ENCODE results near the gene ACOT8.

ACOT8 gene

DNA sequence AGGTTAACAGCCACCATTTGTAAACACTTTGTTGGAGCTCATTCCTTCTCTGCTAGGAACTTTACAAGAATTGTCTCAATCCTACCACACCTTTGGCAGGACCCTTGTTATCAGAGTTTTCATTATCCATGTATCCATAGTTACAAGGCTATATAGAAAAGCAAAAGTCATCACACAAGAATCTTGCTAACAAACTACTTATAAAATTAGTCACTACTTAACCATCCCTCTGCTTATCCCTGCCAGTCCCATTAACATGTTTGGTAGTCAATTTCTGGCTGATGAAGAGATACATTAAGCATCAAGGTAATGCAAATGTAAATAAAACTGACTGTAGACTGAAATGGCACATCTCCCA lies 10.6 kb upstream of the ACOT8 start:
- ChIA-PET CTCF (interaction anchor here (1.1 kb wide), 1 partner anchor 69 kb away, joined by 3 read pairs; no protein-coding TSS in a partner anchor), POLR2A (interaction anchor here (1.2 kb wide), 1 partner anchor 14 kb away, joined by 8 read pairs; the partner anchor contains the start of gene ZSWIM1)
- DNase-seq (ENCODE audit: extremely low spot score), result no peak
- TF ChIP-seq BHLHE40 (IDR thresholded peaks at IDR 0.05; ENCODE audit: borderline replicate concordance) (no peak), TARDBP (IDR thresholded peaks at IDR 0.05) (no peak), FOXK2 (IDR thresholded peaks at IDR 0.05) (no peak), ZNF384 (IDR thresholded peaks at IDR 0.05) (no peak), HDGF (IDR thresholded peaks at IDR 0.05; ENCODE audit: borderline replicate concordance) (no peak), FOXM1 (IDR thresholded peaks at IDR 0.05; ENCODE audit: borderline replicate concordance) (no peak), LEF1 (IDR thresholded peaks at IDR 0.05; ENCODE audit: borderline replicate concordance) (no peak), SP1 (IDR thresholded peaks at IDR 0.05) (no peak), NFRKB (IDR thresholded peaks at IDR 0.05) (no peak), L3MBTL2 (conservative IDR thresholded peaks at IDR 0.05) (no peak), SUZ12 (IDR thresholded peaks at IDR 0.05) (no peak), FOXA1 (IDR thresholded peaks at IDR 0.05) (no peak), ARNT (IDR thresholded peaks at IDR 0.05) (no peak), CTBP1 (IDR thresholded peaks at IDR 0.05; ENCODE audit: borderline replicate concordance) (no peak), ELF4 (IDR thresholded peaks at IDR 0.05) (no peak)
- TF ChIP-seq, protein P1, sequence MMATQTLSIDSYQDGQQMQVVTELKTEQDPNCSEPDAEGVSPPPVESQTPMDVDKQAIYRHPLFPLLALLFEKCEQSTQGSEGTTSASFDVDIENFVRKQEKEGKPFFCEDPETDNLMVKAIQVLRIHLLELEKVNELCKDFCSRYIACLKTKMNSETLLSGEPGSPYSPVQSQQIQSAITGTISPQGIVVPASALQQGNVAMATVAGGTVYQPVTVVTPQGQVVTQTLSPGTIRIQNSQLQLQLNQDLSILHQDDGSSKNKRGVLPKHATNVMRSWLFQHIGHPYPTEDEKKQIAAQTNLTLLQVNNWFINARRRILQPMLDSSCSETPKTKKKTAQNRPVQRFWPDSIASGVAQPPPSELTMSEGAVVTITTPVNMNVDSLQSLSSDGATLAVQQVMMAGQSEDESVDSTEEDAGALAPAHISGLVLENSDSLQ (IDR thresholded peaks at IDR 0.05), result no peak

DNA sequence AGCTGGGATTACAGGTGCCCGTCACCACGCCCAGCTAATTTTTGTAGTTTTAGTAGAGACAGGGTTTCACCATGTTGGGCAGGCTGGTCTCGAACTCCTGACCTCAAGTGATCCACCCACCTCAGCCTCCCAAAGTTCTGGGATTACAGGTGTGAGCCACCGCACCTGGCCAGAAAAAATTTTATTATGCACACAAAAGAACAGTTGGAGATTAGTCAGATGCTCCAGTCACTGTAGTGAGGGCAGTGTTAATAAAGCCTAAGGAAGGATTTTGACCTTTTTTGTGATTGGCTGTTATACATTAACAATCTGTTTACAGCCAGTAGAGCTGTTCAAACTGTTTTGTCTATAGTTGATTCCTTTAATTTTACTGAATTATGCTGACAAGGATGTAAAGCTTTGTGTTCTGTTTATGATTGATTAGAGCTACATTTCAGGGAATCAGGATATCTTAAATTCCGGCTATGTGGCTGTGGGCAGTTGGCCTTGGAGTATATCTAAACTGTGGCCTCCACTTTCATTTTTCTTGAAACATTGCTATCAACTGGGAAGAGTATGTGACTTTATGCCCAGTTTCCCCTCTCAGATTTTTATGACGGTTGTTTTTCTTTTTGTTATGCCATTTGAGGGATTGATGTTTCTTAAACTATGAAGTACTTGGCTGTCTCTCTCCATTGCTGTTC lies 10.1 kb upstream of the ACOT8 start:
- DNase-seq (ENCODE audit: extremely low spot score), result no peak
- no peak for TF ChIP-seq TARDBP (IDR thresholded peaks at IDR 0.05)
- TF ChIP-seq CTBP1 (IDR thresholded peaks at IDR 0.05; ENCODE audit: borderline replicate concordance), result no peak
- no peak for TF ChIP-seq BHLHE40 (IDR thresholded peaks at IDR 0.05; ENCODE audit: borderline replicate concordance)
- TF ChIP-seq, protein P1 (IDR thresholded peaks at IDR 0.05), result no peak
- CTCF ChIA-PET, result interaction anchor here (1.1 kb wide), 1 partner anchor 68 kb away, joined by 3 read pairs; no protein-coding TSS in a partner anchor

DNA sequence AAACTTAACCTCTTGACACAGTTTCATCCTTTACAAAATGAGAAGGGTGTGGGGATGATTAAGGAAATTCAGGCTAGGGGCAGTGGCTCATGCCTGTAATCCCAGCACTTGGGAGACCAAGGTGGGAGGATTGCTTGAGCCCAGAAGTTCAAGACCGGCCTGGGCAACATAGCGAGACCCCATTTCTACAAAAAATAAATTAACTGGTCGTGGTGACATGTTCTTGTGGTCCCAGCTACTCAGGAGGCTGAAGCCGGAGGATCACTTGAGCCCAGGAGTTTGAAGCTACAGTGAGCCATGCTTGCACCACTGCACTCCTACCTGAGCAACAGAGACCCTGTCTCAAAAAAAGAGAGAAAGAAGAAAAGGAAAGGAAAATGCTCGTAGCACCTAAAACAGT lies 9.3 kb upstream of the ACOT8 start:
- no peak for TF ChIP-seq ARNT (IDR thresholded peaks at IDR 0.05)
- TF ChIP-seq TARDBP (IDR thresholded peaks at IDR 0.05), result no peak
- no peak for TF ChIP-seq ELF4 (IDR thresholded peaks at IDR 0.05)
- no peak for TF ChIP-seq BHLHE40 (IDR thresholded peaks at IDR 0.05; ENCODE audit: borderline replicate concordance)
- no peak for TF ChIP-seq SP1 (IDR thresholded peaks at IDR 0.05)
- no peak for TF ChIP-seq FOXK2 (IDR thresholded peaks at IDR 0.05)
- TF ChIP-seq LEF1 (IDR thresholded peaks at IDR 0.05; ENCODE audit: borderline replicate concordance), result no peak
- TF ChIP-seq CTBP1 (IDR thresholded peaks at IDR 0.05; ENCODE audit: borderline replicate concordance), result no peak
- TF ChIP-seq FOXA1 (IDR thresholded peaks at IDR 0.05), result no peak
- no peak for TF ChIP-seq L3MBTL2 (conservative IDR thresholded peaks at IDR 0.05)
- TF ChIP-seq FOXM1 (IDR thresholded peaks at IDR 0.05; ENCODE audit: borderline replicate concordance), result no peak
- no peak for TF ChIP-seq SUZ12 (IDR thresholded peaks at IDR 0.05)
- no peak for TF ChIP-seq HDGF (IDR thresholded peaks at IDR 0.05; ENCODE audit: borderline replicate concordance)
- TF ChIP-seq, protein P1 (IDR thresholded peaks at IDR 0.05), result no peak
- no peak for TF ChIP-seq ZNF384 (IDR thresholded peaks at IDR 0.05)
- no peak for TF ChIP-seq NFRKB (IDR thresholded peaks at IDR 0.05)
- CTCF ChIA-PET, result no interaction called here
- DNase-seq (ENCODE audit: extremely low spot score), result no peak
- POLR2A ChIA-PET, result interaction anchor here (1.2 kb wide), 1 partner anchor 15 kb away, joined by 8 read pairs; the partner anchor contains the start of gene ZSWIM1

More for the DNA sequence above, 10.1 kb upstream of the ACOT8 start:
- POLR2A ChIA-PET, result interaction anchor here (1.2 kb wide), 1 partner anchor 14 kb away, joined by 8 read pairs; the partner anchor contains the start of gene ZSWIM1

DNA sequence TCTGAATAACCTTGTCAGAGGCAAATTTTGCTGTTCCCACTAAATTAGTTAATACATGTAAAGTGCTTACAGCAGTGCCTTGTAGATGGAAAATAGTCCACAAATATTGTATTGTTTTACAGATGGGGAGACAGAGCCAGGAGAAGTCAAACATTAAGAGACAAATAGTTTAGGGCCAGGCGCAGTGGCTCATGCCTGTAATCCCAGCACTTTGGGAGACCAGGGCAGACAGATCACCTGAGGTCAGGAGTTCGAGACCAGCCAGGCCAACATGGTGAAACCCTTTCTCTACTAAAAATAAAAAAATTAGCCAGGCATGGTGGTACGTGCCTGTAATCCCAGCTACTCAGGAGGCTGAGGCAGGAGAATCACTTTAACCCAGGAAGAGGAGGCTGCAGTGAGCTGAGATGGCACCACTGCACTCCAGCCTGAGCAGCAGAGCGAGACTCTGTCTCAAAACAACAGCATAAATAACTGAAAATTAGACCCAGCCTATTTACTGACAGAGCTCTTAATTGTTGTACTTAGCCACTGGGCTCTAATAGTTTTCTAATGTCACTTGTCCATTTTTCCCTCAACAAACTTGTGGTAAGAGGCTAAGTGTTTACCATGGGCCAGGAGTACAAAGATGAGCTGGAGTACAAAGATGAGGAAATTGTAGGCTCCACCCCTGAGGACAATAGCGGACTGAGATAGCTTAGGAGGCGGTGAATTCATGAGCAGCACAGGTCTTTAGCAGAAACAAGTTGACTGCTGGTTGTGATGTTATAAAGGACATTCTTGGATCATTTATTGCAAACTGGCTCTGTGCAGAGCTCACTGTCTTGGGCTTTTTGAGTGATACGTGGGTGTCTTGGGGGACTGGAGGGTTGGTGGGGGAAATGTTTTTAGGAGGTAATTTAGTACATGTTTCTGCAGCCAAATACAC lies 6.6 kb upstream of the ACOT8 start:
- no peak for DNase-seq (ENCODE audit: extremely low spot score)
- POLR2A ChIA-PET, result interaction anchor here (0.9 kb wide), 1 partner anchor 17 kb away, joined by 3 read pairs; the partner anchor contains the start of gene ZSWIM1
- TF ChIP-seq NFRKB (IDR thresholded peaks at IDR 0.05) (no peak), HDGF (IDR thresholded peaks at IDR 0.05; ENCODE audit: borderline replicate concordance) (no peak), BHLHE40 (IDR thresholded peaks at IDR 0.05; ENCODE audit: borderline replicate concordance) (no peak), TARDBP (IDR thresholded peaks at IDR 0.05) (no peak), L3MBTL2 (conservative IDR thresholded peaks at IDR 0.05) (no peak), SP1 (IDR thresholded peaks at IDR 0.05) (no peak), FOXA1 (IDR thresholded peaks at IDR 0.05) (no peak), LEF1 (IDR thresholded peaks at IDR 0.05; ENCODE audit: borderline replicate concordance) (no peak), FOXM1 (IDR thresholded peaks at IDR 0.05; ENCODE audit: borderline replicate concordance) (no peak), ELF4 (IDR thresholded peaks at IDR 0.05) (no peak), FOXK2 (IDR thresholded peaks at IDR 0.05) (no peak)
- CTCF ChIA-PET, result no interaction called here
